DLD1 (cell line): ENCODE data around the gene PKM.

ENCODE experiments used
- in situ Hi-C: cut with HindIII; loops from 2 replicates; pipeline ENCODE4 v1.10.0; 2017; ENCODE audit warnings: low sequenced_read_pairs

PKM gene

DNA sequence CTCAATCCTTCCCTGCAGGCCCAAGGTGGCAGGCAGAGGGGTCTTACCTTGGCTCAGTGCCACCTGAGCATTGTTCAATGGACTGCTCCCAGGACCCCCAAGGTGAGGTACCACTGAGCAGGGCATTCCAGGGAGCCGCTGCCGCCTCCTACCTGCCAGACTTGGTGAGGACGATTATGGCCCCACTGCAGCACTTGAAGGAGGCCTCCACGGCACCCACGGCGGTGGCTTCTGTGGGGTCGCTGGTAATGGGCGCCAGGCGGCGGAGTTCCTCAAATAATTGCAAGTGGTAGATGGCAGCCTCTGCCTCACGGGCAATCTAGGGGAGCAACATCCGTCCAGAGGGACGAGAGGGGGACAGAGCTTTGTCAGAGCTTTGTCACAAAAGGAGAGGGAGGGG lies 28.7 kb downstream of the PKM start:
- in situ Hi-C loops = no loop called here

DNA sequence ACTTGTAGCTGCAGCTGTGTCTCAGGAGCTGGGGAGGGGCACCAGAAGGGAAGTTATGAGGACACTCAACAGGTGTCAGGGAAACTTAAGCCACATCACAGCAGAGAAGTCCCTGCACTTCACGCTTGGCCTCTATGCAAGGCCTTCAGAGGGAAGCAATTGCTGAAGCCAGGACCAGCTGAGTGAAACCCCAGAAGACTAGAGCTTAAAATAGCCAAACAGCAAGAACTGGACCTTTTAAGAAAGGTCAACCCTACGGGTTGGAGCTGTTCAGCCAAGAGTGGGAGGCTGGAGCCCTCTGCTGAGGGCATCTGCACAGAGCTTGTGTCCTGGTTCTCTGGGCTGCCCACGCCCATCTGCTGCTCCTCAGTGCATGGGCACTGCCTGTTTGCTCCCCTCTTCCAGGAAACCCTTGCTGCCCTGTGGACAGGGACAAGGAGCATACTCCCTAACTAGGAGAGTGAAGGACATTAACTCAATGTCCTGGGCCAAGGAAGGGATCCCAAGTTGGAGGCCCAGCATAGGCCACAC lies 29.5 kb downstream of the PKM start:
- in situ Hi-C loops = no loop called here

- in situ Hi-C loops = no loop called here
These were observed 30.4 kb downstream of the PKM start for GRCh38 chr15:72200395-72201237.

DNA sequence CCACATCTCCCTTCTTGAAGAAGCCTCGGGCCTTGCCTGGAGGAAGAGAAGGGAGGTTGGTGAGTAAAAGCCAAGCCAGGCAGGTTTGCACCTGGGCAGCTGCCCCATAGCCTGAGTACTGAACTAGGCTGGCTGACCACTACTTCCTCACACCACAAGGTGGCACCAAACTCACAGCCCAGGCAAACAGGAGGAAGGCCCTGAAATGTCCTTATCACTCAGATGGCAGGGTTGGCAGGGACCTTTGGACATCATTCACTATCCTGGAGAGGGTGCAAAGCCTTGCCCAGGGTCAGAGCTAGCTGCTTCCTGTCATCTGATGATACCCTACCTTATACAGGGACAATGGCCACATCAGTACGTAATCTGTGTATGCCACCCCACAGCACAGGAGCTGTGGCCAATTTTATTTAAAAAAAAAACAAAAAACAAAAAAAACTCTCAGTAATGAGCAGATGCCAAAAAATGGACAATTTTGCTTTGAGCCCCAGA lies 31.2 kb downstream of the PKM start:
- in situ Hi-C loops = no loop called here

DNA sequence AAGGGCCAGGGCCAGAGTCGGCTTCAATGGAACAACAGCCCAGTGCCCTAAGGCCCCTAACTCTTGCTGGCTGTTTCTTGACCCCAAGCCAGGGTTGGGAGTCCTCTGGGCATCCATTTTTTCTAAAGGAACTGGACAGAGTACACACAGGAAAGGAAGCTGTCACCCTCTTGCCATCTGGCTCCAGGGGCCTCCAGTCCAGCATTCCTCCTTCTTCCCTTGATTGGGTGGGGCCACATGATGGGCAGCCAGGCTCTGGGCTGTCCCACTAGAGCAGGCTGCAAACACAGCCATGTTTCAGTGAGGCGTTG lies 31.8 kb downstream of the PKM start:
- in situ Hi-C loops = no loop called here

- in situ Hi-C loops = no loop called here
These were observed 32.4 kb downstream of the PKM start for GRCh38 chr15:72198356-72199204.

DNA sequence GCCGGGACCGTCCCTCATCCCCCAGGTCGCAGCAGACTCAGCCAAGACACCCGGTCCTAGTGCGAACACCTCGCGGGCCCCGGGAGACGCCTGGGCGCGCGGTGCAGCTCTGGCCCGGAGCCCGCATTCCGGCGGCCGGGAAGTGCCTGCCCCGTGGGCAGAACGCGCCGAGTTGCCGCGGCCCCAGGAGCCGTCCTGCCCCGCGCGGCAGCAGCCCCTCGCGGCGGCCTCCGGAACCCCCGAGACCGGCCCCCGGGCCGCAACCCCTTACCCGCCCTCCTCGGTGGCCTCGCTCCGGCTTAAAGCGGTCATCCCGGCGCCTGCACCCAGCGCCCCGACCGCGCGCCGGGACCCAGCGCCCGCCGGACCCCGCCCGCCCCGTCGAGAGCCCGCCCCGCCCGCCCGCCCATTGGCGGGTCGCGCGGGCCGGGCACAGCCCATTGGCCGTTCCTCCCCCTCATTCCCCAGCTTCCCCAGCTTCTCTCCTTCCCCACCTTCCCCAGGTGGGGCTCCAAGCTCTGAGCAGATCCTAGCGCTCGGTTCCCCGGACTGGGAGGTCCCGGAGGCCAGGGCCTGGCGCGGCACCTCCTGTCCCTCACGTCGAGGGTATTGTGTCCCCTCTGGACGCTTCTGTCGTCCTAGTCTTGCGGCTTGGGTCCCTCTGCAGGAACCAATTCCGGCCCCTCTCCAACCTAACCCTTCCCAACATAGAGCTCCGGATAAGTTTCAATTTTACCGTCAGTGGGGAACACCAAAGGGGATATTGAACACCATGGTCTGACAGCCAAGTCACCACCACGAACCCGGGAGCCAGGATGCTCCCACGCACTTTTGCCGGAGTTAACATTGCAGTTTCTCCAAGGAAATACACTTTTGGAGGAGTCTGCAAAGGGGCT lies 33.3 kb downstream of the PKM start, which contains the start of gene GRAMD2A:
Gene GRAMD2A, minus strand, starts transcription at position 328 of the 896 bp plus-strand sequence.
- in situ Hi-C loops = no loop called here

DNA sequence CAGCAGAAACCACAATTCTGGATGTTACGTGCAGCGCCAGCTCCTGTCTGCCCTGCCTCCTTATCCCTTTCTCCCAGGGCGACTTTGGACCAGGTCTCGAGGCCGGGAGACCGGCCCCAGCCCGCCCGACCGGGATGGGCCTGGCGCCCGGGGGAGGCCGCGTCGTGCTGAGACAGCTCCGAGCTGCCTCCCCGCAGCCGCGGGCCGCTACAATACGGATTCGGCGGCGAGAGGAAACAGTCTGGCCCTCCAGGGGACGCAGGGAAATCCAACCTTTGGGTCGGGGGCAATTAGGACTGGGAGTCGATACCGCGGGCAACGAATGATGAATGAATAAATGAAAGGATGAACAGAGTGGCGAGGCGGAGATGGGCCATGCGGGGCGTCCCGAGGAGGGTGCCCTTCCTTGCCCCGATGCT lies 33.9 kb downstream of the PKM start:
- in situ Hi-C loops = no loop called here

GRCh38 chr15:72196409-72197040 lies 34.5 kb downstream of the PKM start:
- in situ Hi-C loops = no loop called here

- in situ Hi-C loops = no loop called here
These were observed 35.9 kb downstream of the PKM start for GRCh38 chr15:72195101-72195511.

GRCh38 chr15:72193836-72194396 lies 37.1 kb downstream of the PKM start:
- in situ Hi-C loops = no loop called here

DNA sequence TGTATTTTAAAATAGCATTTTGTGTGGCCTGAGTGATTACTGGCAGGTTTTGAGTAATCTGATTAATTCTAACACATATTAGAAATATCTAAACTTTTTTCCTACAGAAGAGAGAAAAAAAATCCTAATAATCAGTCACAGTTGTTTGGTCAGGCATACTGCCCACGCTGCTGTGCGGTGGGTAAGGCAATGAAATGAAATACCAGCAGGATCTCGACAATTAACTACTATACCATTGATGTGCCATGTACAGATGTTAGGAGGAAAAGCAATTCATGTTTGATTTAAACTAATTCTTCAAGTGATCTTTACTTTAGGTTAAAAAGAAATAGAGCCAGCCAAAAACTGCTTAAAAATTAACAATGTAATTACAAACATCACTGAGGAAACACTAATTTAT lies 38.6 kb downstream of the PKM start:
- in situ Hi-C loops = no loop called here

- in situ Hi-C loops = no loop called here
These were observed 41.6 kb downstream of the PKM start for GRCh38 chr15:72189250-72189902.

DNA sequence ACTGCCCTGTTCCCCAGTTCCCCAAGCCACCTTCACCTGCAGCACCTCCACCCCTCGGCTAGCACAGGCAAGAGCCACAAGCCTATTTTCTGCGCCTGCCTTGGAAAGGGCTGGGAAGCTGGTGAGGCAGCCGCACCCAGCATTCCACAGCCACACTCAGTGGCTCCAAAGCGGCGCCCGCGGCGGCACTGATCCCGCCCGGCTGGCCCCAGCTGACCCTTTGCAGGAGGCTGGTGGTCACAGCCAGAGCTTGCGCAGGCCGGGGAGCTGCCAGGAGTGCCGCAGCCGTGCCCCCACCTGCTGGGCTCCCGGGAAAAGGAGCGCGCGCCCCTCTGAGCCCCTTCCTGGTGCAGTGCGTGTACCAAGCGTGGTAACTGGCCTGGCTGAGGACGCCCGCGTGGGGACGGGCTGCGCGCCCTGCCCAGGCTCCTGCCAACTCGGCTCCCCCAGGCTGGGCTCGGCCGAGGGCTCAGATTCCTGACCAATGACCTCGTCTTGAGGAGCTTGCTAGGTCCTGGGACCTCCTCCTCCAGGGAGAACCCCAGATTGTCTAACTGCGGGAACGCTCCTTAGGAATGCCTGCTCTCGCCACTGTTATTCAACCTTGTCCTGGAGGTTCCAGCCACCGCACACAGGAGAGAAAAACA lies 46.7 kb downstream of the PKM start:
- in situ Hi-C loops = no loop called here

DNA sequence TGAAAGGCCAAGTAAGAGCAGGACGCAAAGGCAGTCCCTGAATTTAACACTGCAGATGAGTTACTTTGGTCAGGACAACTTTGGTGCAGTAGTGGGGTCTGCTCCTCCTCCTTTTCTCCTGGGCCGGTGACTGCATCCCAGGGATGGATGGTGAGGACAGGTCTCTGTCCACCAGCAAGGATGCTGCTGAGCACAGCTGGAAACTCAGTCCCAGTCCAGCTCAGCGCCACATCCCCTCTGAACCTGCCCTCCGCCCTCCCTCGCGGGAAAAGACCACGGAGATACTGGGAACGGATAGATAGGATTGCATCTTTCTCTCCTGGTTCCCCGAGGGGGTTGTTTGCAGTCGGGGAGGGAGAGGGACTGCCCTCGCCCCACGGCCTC lies 47.2 kb downstream of the PKM start:
- in situ Hi-C loops = no loop called here

DNA sequence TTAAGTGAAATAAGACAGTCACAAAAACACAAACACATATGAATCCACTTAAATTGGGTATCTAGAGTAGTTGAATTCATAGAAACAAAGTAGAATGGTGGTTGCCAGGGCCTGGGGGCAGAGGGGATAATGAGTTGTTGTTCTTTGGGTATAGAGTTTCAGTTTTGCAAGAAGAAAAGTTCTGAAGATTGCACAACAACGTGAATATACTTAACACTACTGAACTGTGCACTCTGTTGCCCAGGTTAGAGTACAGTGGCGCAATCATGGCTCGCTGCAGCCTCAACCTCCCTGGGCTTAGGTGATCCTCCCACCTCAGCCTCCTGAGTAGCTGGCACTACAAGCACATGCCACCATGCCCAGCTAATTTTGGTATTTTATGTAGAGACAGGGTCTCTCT lies 48.3 kb downstream of the PKM start:
- in situ Hi-C loops = no loop called here

DNA sequence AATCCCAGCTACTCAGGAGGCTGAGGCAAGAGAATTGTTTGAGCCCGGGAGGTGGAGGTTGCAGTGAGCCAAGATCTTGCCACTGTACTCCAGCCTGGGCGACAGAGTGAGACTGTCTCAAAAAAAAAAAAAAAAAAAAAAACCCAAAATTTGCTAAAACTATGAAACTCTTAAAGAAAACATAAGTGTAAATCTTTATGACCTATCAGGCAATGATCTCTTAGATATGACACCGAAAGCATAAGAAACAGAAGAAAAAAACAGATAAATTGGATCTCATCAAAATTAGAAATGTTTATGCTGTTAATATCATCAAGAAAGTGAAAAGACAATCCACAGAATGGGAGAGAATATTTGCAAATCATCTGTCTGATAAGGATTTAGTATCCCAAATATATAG lies 48.7 kb downstream of the PKM start:
- in situ Hi-C loops = no loop called here

GRCh38 chr15:72180761-72181324 lies 50.1 kb downstream of the PKM start:
- in situ Hi-C loops = no loop called here
